GM12878 (cell line): Measurements from ENCODE around the gene TEPSIN. TPM values are rescaled to one million over a fixed set of nuclear protein-coding genes. Genes with fewer than 3 reads are reported as not detected.

Experiments used
- BMI1 ChIP-seq: fragments of 450-650 bp; IDR thresholded peaks from 2 replicates; pipeline ENCODE4 v1.6.1; 2016; ENCODE audit warnings: mild to moderate bottlenecking, moderate library complexity, borderline replicate concordance
- CHD1 ChIP-seq: IDR thresholded peaks from 2 replicates; pipeline ENCODE4 v1.6.1; 2012; ENCODE audit warnings: low read depth, low read length, improper control_type of control experiment
- CUX1 ChIP-seq: IDR thresholded peaks from 2 replicates; pipeline ENCODE4 v1.6.1; 2012; ENCODE audit warnings: improper control_type of control experiment, low read depth, low read length; ENCODE audit not compliant: insufficient replicate concordance
- EED ChIP-seq: sonication (generic); IDR thresholded peaks from 2 replicates; pipeline ENCODE4 v1.6.1; 2016; ENCODE audit warnings: antibody characterized with exemption, low read depth
- FOXM1 ChIP-seq: IDR thresholded peaks from 2 replicates; pipeline ENCODE4 v1.6.1; 2012; ENCODE audit warnings: low read depth, mild to moderate bottlenecking, inconsistent platforms, low read length, moderate library complexity
- IRF3 ChIP-seq: fragments of 450-650 bp; IDR thresholded peaks from 2 replicates; pipeline ENCODE4 v1.6.1; 2014; ENCODE audit warnings: mild to moderate bottlenecking
- RAD51 ChIP-seq: fragments of 450-650 bp; IDR thresholded peaks from 2 replicates; pipeline ENCODE4 v1.6.1; 2016; ENCODE audit warnings: moderate library complexity, mild to moderate bottlenecking, inconsistent platforms
- SMC3 ChIP-seq: IDR thresholded peaks from 2 replicates; pipeline ENCODE4 v1.6.1; 2011; ENCODE audit warnings: low read length, improper control_type of control experiment, borderline replicate concordance
- TCF7 ChIP-seq: IDR thresholded peaks from 2 replicates; pipeline ENCODE4 v1.6.1; 2014; ENCODE audit warnings: antibody characterized with exemption, borderline replicate concordance
- ZNF24 ChIP-seq: fragments of 450-650 bp; IDR thresholded peaks from 2 replicates; pipeline ENCODE4 v1.6.1; 2017; ENCODE audit warnings: antibody characterized with exemption, mild to moderate bottlenecking
- polyA plus RNA-seq, 11 experiments: library from polyadenylated mRNA; depleted of rRNA in 4 of 11; unstranded in 6 of 11; stranded (reverse) in 5 of 11; fragments of >200 nt; fragmentation: Nextera tagmentation in 4 of 11; fragmentation: Illumina TruSeq in 1 of 11; extraction: Ambion mirVana in 4 of 11; extraction: Trizol in 1 of 11; gene quantifications; 1 replicate in 1 of 11; 2 replicates in 10 of 11; pipeline versions ENCODE4 v1.2.1 to v1.2.3, GENCODE V29; 2011 to 2016; ENCODE audit warnings: inconsistent platforms in 2 of 11, missing spikeins in 2 of 11, low read depth in 1 of 11
- total RNA-seq, 4 experiments: library from RNA; depleted of rRNA in 3 of 4; stranded (reverse); fragments of >200 nt in 3 of 4; fragmentation: Illumina TruSeq in 1 of 4; extraction: Trizol in 1 of 4; gene quantifications; 2 replicates each; pipeline versions ENCODE4 v1.2.1 to v1.2.3, GENCODE V29; 2013 to 2021
- TF ChIP-seq, protein P1 (sequence below): fragments of 450-650 bp; IDR thresholded peaks from 2 replicates; pipeline ENCODE4 v1.6.1; 2016; ENCODE audit warnings: mild to moderate bottlenecking
- TF ChIP-seq, protein P2 (sequence below): IDR thresholded peaks from 2 replicates; pipeline ENCODE4 v1.6.1; 2011; ENCODE audit warnings: borderline replicate concordance, low read depth, mild to moderate bottlenecking, moderate library complexity, low read length; ENCODE audit not compliant: insufficient read depth, poor library complexity, severe bottlenecking
- TF ChIP-seq, protein P3 (sequence below): fragments of 450-650 bp; IDR thresholded peaks from 2 replicates; pipeline ENCODE4 v1.6.1; 2017; ENCODE audit warnings: mild to moderate bottlenecking, moderate library complexity

The TEPSIN gene
- total and polyA plus RNA-seq, 10 of the 15 experiments (the other 5 are each of a cell fraction or from before 2014, with no cell fraction given): 0.87 to 36.7 (median 5.3) TPM

GRCh38 chr17:81239714-81240555 is 1.1 kb upstream of the TEPSIN start (continued):
- TF ChIP-seq, protein P1, sequence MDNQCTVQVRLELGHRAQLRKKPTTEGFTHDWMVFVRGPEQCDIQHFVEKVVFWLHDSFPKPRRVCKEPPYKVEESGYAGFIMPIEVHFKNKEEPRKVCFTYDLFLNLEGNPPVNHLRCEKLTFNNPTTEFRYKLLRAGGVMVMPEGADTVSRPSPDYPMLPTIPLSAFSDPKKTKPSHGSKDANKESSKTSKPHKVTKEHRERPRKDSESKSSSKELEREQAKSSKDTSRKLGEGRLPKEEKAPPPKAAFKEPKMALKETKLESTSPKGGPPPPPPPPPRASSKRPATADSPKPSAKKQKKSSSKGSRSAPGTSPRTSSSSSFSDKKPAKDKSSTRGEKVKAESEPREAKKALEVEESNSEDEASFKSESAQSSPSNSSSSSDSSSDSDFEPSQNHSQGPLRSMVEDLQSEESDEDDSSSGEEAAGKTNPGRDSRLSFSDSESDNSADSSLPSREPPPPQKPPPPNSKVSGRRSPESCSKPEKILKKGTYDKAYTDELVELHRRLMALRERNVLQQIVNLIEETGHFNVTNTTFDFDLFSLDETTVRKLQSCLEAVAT: 0 out of 2 replicates have a peak, but pooled peaks have one; percentile 21
- TF ChIP-seq ZNF24 (no peak), TCF7 (no peak), CUX1 (no peak), RAD51 (peak; percentile 19; the same call in 1 of the 2 replicates), CHD1 (no peak), EED (no peak), BMI1 (no peak), IRF3 (no peak), SMC3 (no peak), FOXM1 (no peak)
- TF ChIP-seq, protein P2, sequence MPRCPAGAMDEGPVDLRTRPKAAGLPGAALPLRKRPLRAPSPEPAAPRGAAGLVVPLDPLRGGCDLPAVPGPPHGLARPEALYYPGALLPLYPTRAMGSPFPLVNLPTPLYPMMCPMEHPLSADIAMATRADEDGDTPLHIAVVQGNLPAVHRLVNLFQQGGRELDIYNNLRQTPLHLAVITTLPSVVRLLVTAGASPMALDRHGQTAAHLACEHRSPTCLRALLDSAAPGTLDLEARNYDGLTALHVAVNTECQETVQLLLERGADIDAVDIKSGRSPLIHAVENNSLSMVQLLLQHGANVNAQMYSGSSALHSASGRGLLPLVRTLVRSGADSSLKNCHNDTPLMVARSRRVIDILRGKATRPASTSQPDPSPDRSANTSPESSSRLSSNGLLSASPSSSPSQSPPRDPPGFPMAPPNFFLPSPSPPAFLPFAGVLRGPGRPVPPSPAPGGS: peak; percentile 19
- TF ChIP-seq, protein P3, sequence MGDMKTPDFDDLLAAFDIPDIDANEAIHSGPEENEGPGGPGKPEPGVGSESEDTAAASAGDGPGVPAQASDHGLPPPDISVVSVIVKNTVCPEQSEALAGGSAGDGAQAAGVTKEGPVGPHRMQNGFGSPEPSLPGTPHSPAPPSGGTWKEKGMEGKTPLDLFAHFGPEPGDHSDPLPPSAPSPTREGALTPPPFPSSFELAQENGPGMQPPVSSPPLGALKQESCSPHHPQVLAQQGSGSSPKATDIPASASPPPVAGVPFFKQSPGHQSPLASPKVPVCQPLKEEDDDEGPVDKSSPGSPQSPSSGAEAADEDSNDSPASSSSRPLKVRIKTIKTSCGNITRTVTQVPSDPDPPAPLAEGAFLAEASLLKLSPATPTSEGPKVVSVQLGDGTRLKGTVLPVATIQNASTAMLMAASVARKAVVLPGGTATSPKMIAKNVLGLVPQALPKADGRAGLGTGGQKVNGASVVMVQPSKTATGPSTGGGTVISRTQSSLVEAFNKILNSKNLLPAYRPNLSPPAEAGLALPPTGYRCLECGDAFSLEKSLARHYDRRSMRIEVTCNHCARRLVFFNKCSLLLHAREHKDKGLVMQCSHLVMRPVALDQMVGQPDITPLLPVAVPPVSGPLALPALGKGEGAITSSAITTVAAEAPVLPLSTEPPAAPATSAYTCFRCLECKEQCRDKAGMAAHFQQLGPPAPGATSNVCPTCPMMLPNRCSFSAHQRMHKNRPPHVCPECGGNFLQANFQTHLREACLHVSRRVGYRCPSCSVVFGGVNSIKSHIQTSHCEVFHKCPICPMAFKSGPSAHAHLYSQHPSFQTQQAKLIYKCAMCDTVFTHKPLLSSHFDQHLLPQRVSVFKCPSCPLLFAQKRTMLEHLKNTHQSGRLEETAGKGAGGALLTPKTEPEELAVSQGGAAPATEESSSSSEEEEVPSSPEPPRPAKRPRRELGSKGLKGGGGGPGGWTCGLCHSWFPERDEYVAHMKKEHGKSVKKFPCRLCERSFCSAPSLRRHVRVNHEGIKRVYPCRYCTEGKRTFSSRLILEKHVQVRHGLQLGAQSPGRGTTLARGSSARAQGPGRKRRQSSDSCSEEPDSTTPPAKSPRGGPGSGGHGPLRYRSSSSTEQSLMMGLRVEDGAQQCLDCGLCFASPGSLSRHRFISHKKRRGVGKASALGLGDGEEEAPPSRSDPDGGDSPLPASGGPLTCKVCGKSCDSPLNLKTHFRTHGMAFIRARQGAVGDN: no peak
